Motor neuron (in vitro differentiated cells): ENCODE data around the gene RTKN. TPM values are rescaled to one million over a fixed set of nuclear protein-coding genes. Genes with fewer than 3 reads are reported as not detected.

Experiments
- ATAC-seq, 8 experiments: fragments of 200-7000 bp; cut with Tn5 transposase; replicated peaks in 6 of 8; 2 replicates each; pipeline ENCODE4 v1.8.0; 2021; ENCODE audit warnings: mild to moderate bottlenecking in 8 of 8, moderate library complexity in 8 of 8
- H3K27ac ChIP-seq, 2 donors: fragments of 250-450 bp; sonication (Bioruptor Pico); 2 replicates each; pipeline ENCODE4 v1.9.0; 2021; ENCODE audit warnings: antibody characterized with exemption in 2 of 2, mild to moderate bottlenecking in 2 of 2, moderate library complexity in 1 of 2
- H3K4me1 ChIP-seq, 2 donors: fragments of 250-450 bp; sonication (Bioruptor Pico); replicated peaks in 1 of 2; 2 replicates each; pipeline ENCODE4 v1.6.1; 2021; ENCODE audit warnings: antibody characterized with exemption in 2 of 2, mild to moderate bottlenecking in 2 of 2, moderate library complexity in 1 of 2
- H3K4me3 ChIP-seq, 5 donors: fragments of 250-450 bp; sonication (Bioruptor Pico); 2 replicates each; pipeline ENCODE4 v1.9.0; 2021; ENCODE audit warnings: antibody characterized with exemption in 5 of 5, mild to moderate bottlenecking in 5 of 5, moderate library complexity in 4 of 5
- WGBS, 10 experiments: fragments of 450-650 bp; shearing (Covaris generic); methylation state at CpG; one replicate each; pipeline ENCODE4 v1.0.0; 2022; 5-methylcytosine and 5-hydroxymethylcytosine counted together
- in situ Hi-C, 9 experiments: fragments of 400-800 bp; cut with MboI; loops; one replicate each; pipeline ENCODE4 v1.15.0; 2021; ENCODE audit warnings: low sequenced_read_pairs in 9 of 9, low pct_unique_long_range_greater_than_20kb in 2 of 9; ENCODE audit not compliant: unreplicated experiment in 9 of 9
- total RNA-seq, 8 experiments: library from RNA; unstranded; fragments of 300-600 nt; gene quantifications; 2 replicates each; pipeline versions ENCODE4 v1.2.3 to v1.2.4, GENCODE V29; 2022

The RTKN gene
- total RNA-seq, 8 experiments from 2014 or later: 1.4 to 33.2 (median 9.7) TPM

DNA sequence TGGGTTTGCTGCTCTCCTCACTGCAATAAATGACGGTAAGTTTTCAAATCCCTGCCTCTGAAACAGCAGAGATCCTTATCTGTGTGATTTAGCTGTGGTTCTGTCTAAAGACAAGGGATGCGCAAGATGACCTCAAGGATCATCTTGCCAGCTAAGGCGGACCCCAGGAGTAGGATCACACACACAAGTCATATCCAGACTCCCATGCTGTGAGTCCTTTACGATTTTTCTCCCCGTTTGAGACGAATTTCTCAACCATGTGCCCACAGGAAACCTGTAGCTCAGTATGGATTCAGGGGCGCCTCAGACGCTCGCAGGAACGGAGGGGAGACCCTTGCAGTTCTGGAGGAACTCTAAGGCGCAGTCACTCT, 50.5 kb downstream of the RTKN start:
- WGBS, 10 experiments: 0 to 2% (median 0%) methylated on average over 1 to 6 of the region's 11 CpGs; no CpG with 5 or more reads in 3 of the 10 experiments
- peaks cover 3 to 34% of the 10 kb centered on the region in 2 donors for H3K4me1 ChIP-seq
- peak overlapping the region; percentile 81 to 99 (median 93) for H3K4me3 ChIP-seq
- ATAC-seq: peak in 3 of 8 experiments; percentile 42 to 64 (median 48)
- peak overlapping the region; percentile 94 to 98 for H3K27ac ChIP-seq
- in situ Hi-C loops: no loop called here

DNA sequence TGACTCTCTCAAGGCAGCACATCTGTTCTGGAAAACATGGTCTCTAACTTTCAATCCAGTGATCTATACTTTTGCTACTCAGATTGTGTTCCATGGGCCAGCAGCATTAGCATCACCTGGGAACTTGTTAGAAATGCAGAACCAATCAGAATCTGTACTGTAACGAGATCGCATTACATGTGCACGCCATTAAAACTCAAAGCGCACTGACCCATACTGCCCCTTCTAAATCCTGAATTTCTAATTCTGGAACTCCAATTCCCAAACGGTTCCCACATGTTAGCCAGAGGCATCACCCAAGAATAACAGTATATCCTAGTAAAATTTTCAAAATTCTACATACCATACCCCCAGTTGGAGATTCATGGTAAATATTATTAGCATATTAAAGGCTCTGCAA, 51.1 kb downstream of the RTKN start:
- in situ Hi-C loops: no loop called here
- 0 to 59% (median 20%) methylated on average over 1 to 5 of the region's 5 CpGs; no CpG with 5 or more reads in 4 of the 10 experiments for WGBS, 10 experiments
- Histone ChIP-seq H3K27ac (no peak overlapping the region), H3K4me1 (peaks cover 7 to 40% of the 10 kb centered on the region in 2 donors), H3K4me3 (peak overlapping the region; percentile 81 to 99 (median 93))
- ATAC-seq: peak in 1 of 8 experiments; percentile 54

DNA sequence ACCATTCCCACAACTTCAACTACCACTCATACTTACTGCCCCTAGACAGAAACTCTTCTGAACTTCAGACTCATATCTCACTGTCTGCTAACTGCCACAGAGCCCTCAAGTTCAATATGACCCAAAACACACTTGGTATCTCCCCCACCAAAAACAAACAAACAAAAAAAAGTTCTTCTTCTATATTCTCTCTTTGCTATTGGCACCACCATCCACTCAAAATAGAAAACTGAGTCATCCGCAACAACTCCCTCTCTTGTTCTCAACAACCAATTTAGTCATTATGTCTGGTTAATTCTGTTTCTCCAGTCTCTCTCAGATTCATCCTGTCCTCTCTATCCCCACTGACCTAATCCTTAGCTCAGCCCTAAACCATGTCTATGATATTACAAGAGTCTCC, 54.4 kb downstream of the RTKN start:
- no peak overlapping the region for H3K4me3 ChIP-seq
- in situ Hi-C loops: no loop called here
- ATAC-seq: peak in 1 of 8 experiments; percentile 13
- no peak overlapping the region for H3K27ac ChIP-seq
- peaks cover 16 to 40% of the 10 kb centered on the region in 2 donors for H3K4me1 ChIP-seq
- WGBS, 10 experiments: 43 to 100% (median 100%) methylated on average over 1 of the region's 1 CpG; no CpG with 5 or more reads in 3 of the 10 experiments

DNA sequence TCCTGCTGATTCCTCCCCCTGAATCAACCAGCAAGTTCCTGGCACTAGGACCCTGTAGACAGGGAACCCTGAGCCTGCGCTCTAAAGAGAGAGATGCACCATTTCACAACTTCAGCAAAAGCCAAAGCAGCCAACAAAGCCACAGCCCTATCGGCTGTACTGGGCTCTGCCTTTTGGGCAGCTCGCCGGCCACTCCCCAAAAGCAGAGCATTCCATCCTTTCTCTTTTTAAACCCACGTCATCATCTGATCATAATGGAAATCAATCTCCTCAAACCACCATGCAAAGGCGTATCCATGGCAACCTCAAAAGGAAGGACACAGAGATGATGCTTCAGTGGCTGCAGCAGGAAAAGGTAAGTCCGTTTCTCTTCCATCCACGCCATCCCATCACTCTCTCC, 56.3 kb downstream of the RTKN start:
- peak overlapping the region; percentile 38 to 43 (median 43) for H3K4me3 ChIP-seq
- in situ Hi-C loops: no loop called here
- H3K4me1 ChIP-seq: peaks cover 16 to 39% of the 10 kb centered on the region in 2 donors
- ATAC-seq: peak in 6 of 8 experiments; percentile 33 to 92 (median 86)
- WGBS, 10 experiments: 42 to 89% (median 67%) methylated on average over 1 to 7 of the region's 8 CpGs; no CpG with 5 or more reads in 1 of the 10 experiments
- peak overlapping the region; percentile 67 to 79 for H3K27ac ChIP-seq

DNA sequence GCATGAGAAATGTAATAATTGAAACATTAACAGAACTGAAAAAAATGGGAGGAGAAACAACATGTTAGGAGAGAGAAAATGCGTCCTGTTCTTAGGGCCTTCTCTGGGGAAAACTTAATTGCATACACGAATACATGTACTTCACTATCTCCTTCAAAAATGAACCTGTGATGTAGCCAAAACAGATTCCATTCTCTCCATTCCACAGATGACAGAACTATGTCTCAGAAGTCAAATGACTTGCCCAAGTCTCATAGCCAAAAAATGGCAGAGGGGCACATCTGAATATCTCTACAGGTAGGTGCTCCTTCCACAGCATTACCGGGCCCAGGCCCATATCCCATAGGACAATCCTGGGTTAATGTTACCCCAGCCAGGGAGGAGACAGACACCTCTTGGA, 57.7 kb downstream of the RTKN start:
- no peak overlapping the region for H3K27ac ChIP-seq
- 17 to 100% (median 81%) methylated on average over 1 to 3 of the region's 3 CpGs; no CpG with 5 or more reads in 2 of the 10 experiments for WGBS, 10 experiments
- no peak overlapping the region for H3K4me3 ChIP-seq
- in situ Hi-C loops: no loop called here
- peaks cover 23 to 36% of the 10 kb centered on the region in 2 donors for H3K4me1 ChIP-seq
- ATAC-seq: no peak

DNA sequence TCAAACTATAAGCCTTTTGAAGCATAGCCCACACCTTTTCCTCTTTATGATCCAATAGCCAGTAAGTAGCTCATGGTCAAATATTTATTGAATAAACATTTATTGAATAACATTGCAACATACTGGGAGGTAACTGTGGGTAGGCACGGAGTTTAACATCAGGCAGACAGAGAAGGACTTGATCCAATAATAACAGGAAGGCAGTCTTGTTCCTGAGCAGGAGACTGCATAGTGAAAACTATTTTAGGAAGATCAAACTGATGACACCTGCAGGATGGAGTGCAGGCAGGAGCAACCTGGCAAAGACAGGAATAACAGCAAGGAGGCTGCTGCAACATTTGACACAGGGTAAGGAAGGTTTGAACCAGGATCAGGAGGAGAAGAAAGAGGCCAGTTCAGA, 58.5 kb downstream of the RTKN start:
- Histone ChIP-seq H3K27ac (no peak overlapping the region), H3K4me3 (no peak overlapping the region), H3K4me1 (peaks cover 25 to 37% of the 10 kb centered on the region in 2 donors)
- in situ Hi-C loops: no loop called here
- WGBS, 10 experiments: 0 to 100% (median 72%) methylated on average over 1 of the region's 1 CpG; no CpG with 5 or more reads in 2 of the 10 experiments
- ATAC-seq: peak in 3 of 8 experiments; percentile 26 to 52 (median 40)

DNA sequence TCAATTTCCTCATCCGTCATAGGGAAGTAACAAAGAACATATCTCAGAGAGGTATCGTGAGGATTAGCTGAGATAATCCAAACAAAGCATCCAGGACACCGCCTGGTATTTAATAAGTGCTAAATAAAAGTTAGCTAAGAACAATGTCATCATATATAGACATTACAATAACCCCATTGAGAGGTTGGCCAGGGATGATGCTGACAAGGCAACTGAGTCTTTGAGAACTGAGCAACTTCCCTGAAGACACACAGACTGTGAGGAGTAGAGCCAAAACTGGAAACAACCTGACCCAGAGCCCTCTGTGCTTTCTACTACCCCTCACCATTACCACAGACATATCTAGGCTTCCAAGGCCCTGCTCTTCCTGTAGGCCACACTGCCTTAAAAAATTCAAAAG, 60.0 kb downstream of the RTKN start:
- in situ Hi-C loops: no loop called here
- peaks cover 25 to 36% of the 10 kb centered on the region in 2 donors for H3K4me1 ChIP-seq
- no peak for ATAC-seq
- no peak overlapping the region for H3K27ac ChIP-seq
- H3K4me3 ChIP-seq: no peak overlapping the region
- 83 to 100% (median 95%) methylated on average over 1 to 3 of the region's 3 CpGs; no CpG with 5 or more reads in 1 of the 10 experiments for WGBS, 10 experiments

DNA sequence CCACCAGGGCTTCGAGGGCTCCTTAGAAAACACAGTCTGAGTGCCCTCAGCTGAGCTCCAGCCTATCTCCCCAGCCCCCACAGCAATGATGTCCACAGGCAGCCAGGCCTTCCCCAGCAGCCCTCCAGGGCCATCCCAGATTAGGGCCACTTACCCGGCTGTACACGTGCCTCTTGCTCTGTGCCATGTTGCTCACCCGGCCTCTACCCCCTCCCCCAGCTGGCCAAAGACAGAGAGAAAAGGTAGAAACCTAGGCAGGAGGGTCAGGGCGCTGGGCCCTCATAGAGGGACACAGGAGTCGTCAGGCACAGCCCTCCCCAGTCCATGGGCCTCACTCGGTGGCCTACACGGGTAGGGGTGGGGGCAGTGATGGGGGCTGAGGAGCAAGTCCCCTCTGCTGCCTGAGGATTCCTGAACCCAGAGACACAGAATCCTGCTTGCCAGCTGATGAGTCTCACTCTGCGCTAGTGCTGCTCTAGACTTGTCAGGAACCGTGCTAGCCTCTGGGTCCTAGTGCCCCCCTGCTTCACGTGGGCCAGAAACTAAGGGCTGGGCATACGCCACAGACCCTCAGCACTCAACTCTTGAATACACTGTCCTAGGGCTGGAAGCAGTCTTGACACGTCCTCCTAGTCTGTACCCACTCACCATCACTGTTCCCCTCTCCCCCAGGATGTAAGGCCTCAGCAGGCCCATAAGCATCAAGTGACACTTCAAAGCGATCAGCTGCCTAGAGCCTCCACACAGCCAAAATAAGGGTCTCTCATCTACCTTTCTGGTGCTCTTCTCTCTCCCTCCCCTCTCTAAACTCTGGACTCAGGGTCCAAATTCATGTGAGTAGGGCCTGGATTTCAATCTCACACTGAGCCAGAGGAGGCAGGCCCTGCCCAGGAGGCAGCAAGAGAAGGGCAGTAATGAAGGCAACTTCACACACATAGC, 61.6 kb downstream of the RTKN start, which contains the start of gene DCTN1:
Gene DCTN1 (minus strand): TSS at position 461 of the 939 bp plus-strand sequence. CDS start 274 bp downstream, at position 187.
- peak within 1 kb of the TSS; percentile 41 to 51 (median 44) for H3K4me3 ChIP-seq
- WGBS, 10 experiments: 10 to 100% (median 90%) methylated on average over 1 to 5 of the region's 14 CpGs; no CpG with 5 or more reads in 4 of the 10 experiments
- H3K27ac ChIP-seq: peak within 1 kb of the TSS; percentile 60 to 66
- in situ Hi-C loops: no loop called here
- peak; percentile 90 to 96 (median 96) for ATAC-seq
- H3K4me1 ChIP-seq: peaks cover 17 to 21% of the 10 kb centered on the region in 2 donors

DNA sequence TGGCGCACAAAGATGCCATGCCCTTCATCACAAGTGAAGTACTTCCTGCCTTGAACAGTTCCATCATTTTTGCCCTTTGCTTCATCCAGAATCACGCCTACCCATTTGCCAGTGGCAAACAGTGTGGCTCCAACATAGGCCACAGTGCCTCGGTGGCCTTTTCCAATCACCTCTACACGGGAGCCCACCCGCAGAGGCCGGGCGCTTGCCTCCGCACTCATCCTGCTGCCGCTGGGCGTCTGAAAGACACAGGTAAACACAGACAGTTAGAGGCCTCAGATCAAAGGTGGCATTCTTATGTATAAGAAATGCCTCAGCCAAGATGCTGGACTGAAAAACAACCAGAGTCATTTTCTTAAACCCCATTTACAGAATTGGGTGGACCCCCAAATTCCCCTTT, 63.7 kb downstream of the RTKN start:
- H3K4me1 ChIP-seq: peaks cover 21 to 23% of the 10 kb centered on the region in 2 donors
- H3K27ac ChIP-seq: no peak overlapping the region
- ATAC-seq: no peak
- in situ Hi-C loops: no loop called here
- 60 to 100% (median 93%) methylated on average over 2 to 8 of the region's 10 CpGs; no CpG with 5 or more reads in 3 of the 10 experiments for WGBS, 10 experiments
- no peak overlapping the region for H3K4me3 ChIP-seq

DNA sequence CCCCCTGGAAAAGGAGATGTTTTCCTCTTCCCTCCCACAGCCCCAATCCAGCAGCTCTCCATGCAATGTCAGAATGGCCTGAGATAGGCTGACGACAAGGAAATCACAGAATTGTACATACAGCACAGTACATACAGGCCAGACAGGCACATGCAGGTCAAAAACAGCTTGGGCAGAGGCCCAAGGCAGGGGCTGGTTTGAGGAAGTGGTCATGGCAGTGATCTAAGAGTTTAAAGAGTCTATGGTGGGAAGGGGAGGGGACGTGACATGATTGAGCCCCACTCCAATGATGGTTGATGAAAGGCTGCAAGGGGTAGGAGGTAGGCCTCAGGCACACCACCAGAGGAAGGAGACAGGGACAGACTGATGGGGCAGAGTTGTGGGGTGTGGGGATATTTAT, 65.9 kb downstream of the RTKN start:
- Histone ChIP-seq H3K4me1 (peaks cover 26 to 30% of the 10 kb centered on the region in 2 donors), H3K27ac (no peak overlapping the region), H3K4me3 (no peak overlapping the region)
- WGBS, 10 experiments: 67 to 100% (median 83%) methylated on average over 1 of the region's 2 CpGs; no CpG with 5 or more reads in 7 of the 10 experiments
- no peak for ATAC-seq
- in situ Hi-C loops: no loop called here

Other genes with a start within 250 kb of the RTKN start
- 100 to 1,000 TPM in 5 of 8 experiments, 10 to 100 TPM in 3; 46.3 to 256 (median 139) TPM for gene MTHFD2, start 243.3 kb downstream of the RTKN start, total RNA-seq
- 1 to 10 TPM in 7 of 8 experiments, under 1 TPM in 1; 0.25 to 5.9 (median 2.8) TPM for gene SLC4A5, start 98.5 kb downstream of the RTKN start, total RNA-seq
- 100 to 1,000 TPM in 7 of 8 experiments, 10 to 100 TPM in 1; 92.7 to 205 (median 134) TPM for gene DCTN1, start 61.6 kb downstream of the RTKN start, total RNA-seq
- gene C2orf81, start 20.3 kb downstream of the RTKN start, total RNA-seq: 1 to 10 TPM; 1.6 to 5.8 (median 2.7) TPM
- 10 to 100 TPM; 15.1 to 63.7 (median 49.5) TPM for gene WDR54, start 20.2 kb downstream of the RTKN start, total RNA-seq
- gene INO80B, start 13.2 kb upstream of the RTKN start, total RNA-seq: 10 to 100 TPM; 17.6 to 51.4 (median 22.9) TPM
- gene WBP1, start 16.5 kb upstream of the RTKN start, total RNA-seq: 100 to 1,000 TPM in 4 of 8 experiments, 10 to 100 TPM in 4; 55.2 to 117 (median 99.8) TPM
- 10 to 100 TPM; 30.8 to 47.6 (median 37.9) TPM for gene MOGS, start 23.4 kb upstream of the RTKN start, total RNA-seq
- gene MRPL53, start 30.7 kb upstream of the RTKN start, total RNA-seq: 10 to 100 TPM; 51.1 to 83.5 (median 68.3) TPM
- 10 to 100 TPM in 6 of 8 experiments, 1 to 10 TPM in 2; 8.0 to 32.3 (median 12.8) TPM for gene CCDC142, start 41.1 kb upstream of the RTKN start, total RNA-seq
- 10 to 100 TPM in 5 of 8 experiments, 1 to 10 TPM in 3; 4.0 to 23.5 (median 10.2) TPM for gene TTC31, start 41.1 kb upstream of the RTKN start, total RNA-seq
- gene LBX2, start 57.7 kb upstream of the RTKN start, total RNA-seq: 1 to 10 TPM in 6 of 8 experiments, under 1 TPM in 2; 0.36 to 7.7 (median 1.4) TPM
- 10 to 100 TPM; 14.9 to 28.2 (median 18.4) TPM for gene PCGF1, start 65.8 kb upstream of the RTKN start, total RNA-seq
- gene TLX2, start 72.5 kb upstream of the RTKN start, total RNA-seq: 1 to 10 TPM in 2 of 8 experiments, under 1 TPM in 5, not detected in 1; 0.05 to 1.5 (median 0.73) TPM
- 1 to 10 TPM in 1 of 8 experiments, under 1 TPM in 6, not detected in 1; 0.11 to 1.0 (median 0.31) TPM for gene DQX1, start 84.3 kb upstream of the RTKN start, total RNA-seq
- gene AUP1, start 87.8 kb upstream of the RTKN start, total RNA-seq: 100 to 1,000 TPM in 3 of 8 experiments, 10 to 100 TPM in 5; 43.1 to 121 (median 74.7) TPM
- 10 to 100 TPM; 30.9 to 49.4 (median 39.3) TPM for gene HTRA2, start 88.0 kb upstream of the RTKN start, total RNA-seq
- gene LOXL3, start 112.0 kb upstream of the RTKN start, total RNA-seq: 10 to 100 TPM in 2 of 8 experiments, 1 to 10 TPM in 4, under 1 TPM in 2; 0.54 to 29.3 (median 9.1) TPM
- gene DOK1, start 112.8 kb upstream of the RTKN start, total RNA-seq: 10 to 100 TPM in 1 of 8 experiments, 1 to 10 TPM in 7; 1.6 to 23.0 (median 6.3) TPM
- under 1 TPM in 5 of 8 experiments, not detected in 3; 0.08 to 0.50 (median 0.22) TPM for gene M1AP, start 206.4 kb upstream of the RTKN start, total RNA-seq
- 10 to 100 TPM in 4 of 8 experiments, 1 to 10 TPM in 1, under 1 TPM in 3; 0.31 to 21.4 (median 10.4) TPM for gene SEMA4F, start 212.3 kb upstream of the RTKN start, total RNA-seq